Sigmoid colon (tissue), 7 donors: ENCODE measurements around the gene PRKACG. TPM values are rescaled to one million over a fixed set of nuclear protein-coding genes. Genes with fewer than 3 reads are reported as not detected.

Source experiments
- DNase-seq: peaks from one replicate; pipeline ENCODE4 v3.0.0-alpha.2; 2019
- H3K27ac ChIP-seq, 4 donors: fragments of 200-600 bp; sonication (generic); one replicate each; pipeline ENCODE4 v1.5.1; 2016 to 2019; ENCODE audit warnings: mild to moderate bottlenecking in 1 of 4
- H3K27me3 ChIP-seq, 3 donors: fragments of 200-600 bp; sonication (generic); one replicate each; pipeline ENCODE4 v1.5.1; 2019; ENCODE audit warnings: mild to moderate bottlenecking in 1 of 3
- H3K36me3 ChIP-seq, 4 donors: fragments of 200-600 bp; sonication (generic); one replicate each; pipeline ENCODE4 v1.5.1; 2016 to 2019
- H3K4me1 ChIP-seq, 4 donors: fragments of 200-600 bp; sonication (generic); one replicate each; pipeline ENCODE4 v1.5.1; 2017 to 2019
- H3K4me3 ChIP-seq, 4 donors: fragments of 200-600 bp; sonication (generic); one replicate each; pipeline ENCODE4 v1.5.1; 2017 to 2019; ENCODE audit warnings: mild to moderate bottlenecking in 2 of 4, moderate library complexity in 1 of 4
- H3K9me3 ChIP-seq, 4 donors: fragments of 200-600 bp in 3 of 4; sonication (generic) in 3 of 4; one replicate each; pipeline versions ENCODE4 v1.5.1 to v1.6.1; 2013 to 2019
- EP300 ChIP-seq, 4 donors: sonication (generic); formaldehyde crosslinking; IDR thresholded peaks; one replicate each; pipeline ENCODE4 v1.6.1; 2017; ENCODE audit warnings: antibody characterized with exemption in 4 of 4
- POLR2A ChIP-seq, 2 donors: fragments of 450-650 bp; IDR thresholded peaks; one replicate each; pipeline ENCODE4 v1.6.1; 2016; ENCODE audit warnings: antibody characterized with exemption in 2 of 2, mild to moderate bottlenecking in 2 of 2, moderate library complexity in 2 of 2
- POLR2AphosphoS5 ChIP-seq, 4 donors: sonication (generic); formaldehyde crosslinking; IDR thresholded peaks; one replicate each; pipeline ENCODE4 v1.6.1; 2017; ENCODE audit warnings: antibody characterized with exemption in 4 of 4
- WGBS, 2 donors: extraction: QIAGEN DNeasy Blood & Tissue Kit; methylation state at CpG; one replicate each; pipeline ENCODE4 v1.1.7; 2013; 5-methylcytosine and 5-hydroxymethylcytosine counted together
- intact Hi-C: fragments of 100-400 bp; cut with DNase I; formaldehyde crosslinking; loops from one replicate; pipeline ENCODE4 v1.15.1; 2023
- polyA plus RNA-seq, 3 donors: library from polyadenylated mRNA; stranded (reverse); fragments of 200-250 nt; gene quantifications; one replicate each; pipeline ENCODE4 v1.2.3, GENCODE V29; 2013
- total RNA-seq, 4 donors: library from RNA; depleted of rRNA; stranded (reverse); fragments of >200 nt; gene quantifications; one replicate each; pipeline ENCODE4 v1.1.0, GENCODE V29; 2016
- TF ChIP-seq, protein P1 (sequence below), 4 experiments: fragments of 450-650 bp in 3 of 4; fragments of 200-600 bp in 1 of 4; IDR thresholded peaks; one replicate each; pipeline ENCODE4 v1.5.1; 2016 to 2019; ENCODE audit warnings: antibody characterized with exemption in 4 of 4, mild to moderate bottlenecking in 3 of 4, moderate library complexity in 2 of 4
- donor health status: healthy with polysubstance abuse.
- donor health status: Bipolar disorder and iron deficiency.
- donor health status: healthy.

Gene PRKACG
- total and polyA plus RNA-seq, 7 donors, result not detected

- H3K27me3 ChIP-seq, result no peaks in the 10 kb centered on the region
- no peaks in the 10 kb centered on the region for H3K9me3 ChIP-seq
- DNase-seq, result no peak
- no peak overlapping the region for H3K4me3 ChIP-seq
- H3K36me3 ChIP-seq, result no peaks in the 10 kb centered on the region
- H3K27ac ChIP-seq, result no peak overlapping the region
- TF ChIP-seq EP300 (IDR thresholded peaks at IDR 0.05) (no peak), POLR2A (IDR thresholded peaks at IDR 0.05) (no peak), POLR2AphosphoS5 (IDR thresholded peaks at IDR 0.05) (no peak)
- TF ChIP-seq, protein P1, sequence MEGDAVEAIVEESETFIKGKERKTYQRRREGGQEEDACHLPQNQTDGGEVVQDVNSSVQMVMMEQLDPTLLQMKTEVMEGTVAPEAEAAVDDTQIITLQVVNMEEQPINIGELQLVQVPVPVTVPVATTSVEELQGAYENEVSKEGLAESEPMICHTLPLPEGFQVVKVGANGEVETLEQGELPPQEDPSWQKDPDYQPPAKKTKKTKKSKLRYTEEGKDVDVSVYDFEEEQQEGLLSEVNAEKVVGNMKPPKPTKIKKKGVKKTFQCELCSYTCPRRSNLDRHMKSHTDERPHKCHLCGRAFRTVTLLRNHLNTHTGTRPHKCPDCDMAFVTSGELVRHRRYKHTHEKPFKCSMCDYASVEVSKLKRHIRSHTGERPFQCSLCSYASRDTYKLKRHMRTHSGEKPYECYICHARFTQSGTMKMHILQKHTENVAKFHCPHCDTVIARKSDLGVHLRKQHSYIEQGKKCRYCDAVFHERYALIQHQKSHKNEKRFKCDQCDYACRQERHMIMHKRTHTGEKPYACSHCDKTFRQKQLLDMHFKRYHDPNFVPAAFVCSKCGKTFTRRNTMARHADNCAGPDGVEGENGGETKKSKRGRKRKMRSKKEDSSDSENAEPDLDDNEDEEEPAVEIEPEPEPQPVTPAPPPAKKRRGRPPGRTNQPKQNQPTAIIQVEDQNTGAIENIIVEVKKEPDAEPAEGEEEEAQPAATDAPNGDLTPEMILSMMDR (IDR thresholded peaks at IDR 0.05), result no peak
- intact Hi-C loops, result loop anchor here (2.0 to 10.0 kb wide), 2 partner anchors 219 to 657 kb away; no protein-coding TSS in a partner anchor
- H3K4me1 ChIP-seq, result peaks cover 0 to 36% (median 20%) of the 10 kb centered on the region in 4 donors
- 69 to 73% methylated on average over 8 of the region's 8 CpGs for WGBS, 2 donors
Observed at GRCh38 chr9:69001921-69002320, 12.0 kb downstream of the PRKACG start.

DNA sequence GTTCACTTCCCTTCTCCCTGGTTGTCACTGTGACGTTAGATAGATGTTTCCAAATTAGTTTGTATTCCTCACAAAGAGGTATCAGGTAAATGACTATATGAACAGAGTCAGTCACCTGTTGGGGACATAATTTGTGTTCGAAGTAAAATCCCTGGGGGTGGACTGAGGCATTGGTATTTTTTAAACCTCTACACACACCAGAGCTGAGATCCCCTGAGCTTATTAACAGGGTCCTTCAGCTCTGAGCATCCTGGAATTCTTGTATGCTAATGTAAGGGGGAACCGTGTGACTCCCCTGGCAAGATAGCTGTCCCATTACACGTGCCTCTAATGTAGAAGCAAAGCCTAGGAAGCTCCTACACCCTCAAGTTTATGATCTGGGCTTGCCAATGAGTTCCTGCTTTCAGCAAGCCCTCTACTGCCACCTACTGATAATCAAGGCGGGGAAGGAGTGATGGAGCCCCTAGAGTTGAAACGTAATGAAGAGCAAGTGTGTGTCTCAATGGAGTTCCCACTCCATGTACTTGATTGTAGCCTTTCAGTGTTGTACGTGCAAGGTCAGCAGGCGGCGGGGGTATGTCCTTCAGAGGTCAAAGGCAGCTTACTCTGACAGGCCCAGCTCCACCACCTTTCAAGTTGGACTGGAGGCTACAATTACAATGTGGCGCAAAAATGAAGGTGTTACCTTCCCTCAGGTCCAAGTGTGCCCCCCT is 14.4 kb downstream of the PRKACG start:
- Histone ChIP-seq H3K36me3 (no peaks in the 10 kb centered on the region), H3K27ac (peak overlapping the region in 1 of 4 donors; percentile 27), H3K9me3 (no peaks in the 10 kb centered on the region), H3K4me3 (no peak overlapping the region), H3K27me3 (no peaks in the 10 kb centered on the region), H3K4me1 (peaks cover 0 to 27% (median 14%) of the 10 kb centered on the region in 4 donors)
- WGBS, 2 donors, result 38 to 42% methylated on average over 10 of the region's 10 CpGs
- intact Hi-C loops, result loop anchor here (1.0 to 10.0 kb wide), 4 partner anchors 217 to 655 kb away; partner anchors contain the start of gene PIP5K1B
- DNase-seq, result peak; percentile 81
- peak in 2 of 4 donors; percentile 41 to 51 for TF ChIP-seq POLR2AphosphoS5 (IDR thresholded peaks at IDR 0.05)
- TF ChIP-seq POLR2A (IDR thresholded peaks at IDR 0.05), result no peak
- TF ChIP-seq, protein P1 (IDR thresholded peaks at IDR 0.05), result peak; percentile 66 to 85 (median 75)
- TF ChIP-seq EP300 (IDR thresholded peaks at IDR 0.05), result no peak

DNA sequence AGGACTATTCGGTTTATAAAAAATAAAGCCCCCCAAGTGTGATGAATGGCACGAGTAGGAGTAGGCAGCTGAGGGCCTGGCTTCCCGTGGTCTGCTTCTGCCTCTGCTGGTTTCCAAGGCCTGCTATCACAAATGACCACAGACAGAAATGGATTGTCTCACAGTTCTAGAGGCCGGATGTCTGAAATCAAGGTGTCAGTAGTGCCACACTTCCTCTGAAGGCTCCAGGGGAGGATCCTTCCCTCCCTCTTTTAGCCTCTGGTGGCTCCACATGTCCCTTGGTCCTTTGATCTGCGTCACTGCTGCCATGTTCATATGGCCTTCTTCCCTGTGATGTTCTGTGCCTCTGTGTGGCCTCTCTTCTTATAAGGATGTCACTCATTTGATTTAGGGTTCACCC is 15.1 kb downstream of the PRKACG start:
- Histone ChIP-seq H3K9me3 (no peaks in the 10 kb centered on the region), H3K36me3 (no peaks in the 10 kb centered on the region), H3K4me3 (no peak overlapping the region), H3K27me3 (no peaks in the 10 kb centered on the region), H3K27ac (peak overlapping the region in 3 of 4 donors; percentile 6 to 12 (median 12)), H3K4me1 (peaks cover 0 to 23% (median 12%) of the 10 kb centered on the region in 4 donors)
- no peak for DNase-seq
- intact Hi-C loops, result loop anchor here (1.0 to 2.0 kb wide), 2 partner anchors 294 to 415 kb away; partner anchors contain the start of gene PIP5K1B
- 75 to 84% methylated on average over 5 of the region's 5 CpGs for WGBS, 2 donors
- no peak for TF ChIP-seq POLR2A (IDR thresholded peaks at IDR 0.05)
- TF ChIP-seq POLR2AphosphoS5 (IDR thresholded peaks at IDR 0.05), result no peak
- TF ChIP-seq, protein P1 (IDR thresholded peaks at IDR 0.05), result no peak
- no peak for TF ChIP-seq EP300 (IDR thresholded peaks at IDR 0.05)

DNA sequence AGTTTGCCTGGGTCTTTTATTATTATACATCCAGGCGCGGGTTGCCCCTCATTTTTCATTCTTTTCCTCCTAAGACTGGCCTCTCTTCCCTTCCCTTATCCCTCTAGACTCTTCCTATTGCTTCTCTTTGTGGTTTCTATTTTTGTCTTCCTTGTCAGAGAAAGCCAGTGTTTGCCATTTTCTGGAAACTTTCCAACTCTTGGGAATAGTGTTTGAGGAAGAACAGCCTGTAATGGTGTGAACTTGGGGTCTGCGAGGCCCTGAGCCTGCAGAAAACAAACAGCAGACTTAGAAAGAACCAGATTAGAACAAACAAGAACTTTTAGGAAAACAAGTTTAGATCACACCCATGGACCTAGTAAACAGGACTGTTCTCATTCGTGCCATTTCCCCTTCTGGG is 15.5 kb downstream of the PRKACG start:
- no peaks in the 10 kb centered on the region for H3K27me3 ChIP-seq
- no peak overlapping the region for H3K4me3 ChIP-seq
- WGBS, 2 donors, result 75 to 78% methylated on average over 4 of the region's 4 CpGs
- TF ChIP-seq, protein P1 (IDR thresholded peaks at IDR 0.05), result no peak
- TF ChIP-seq EP300 (IDR thresholded peaks at IDR 0.05), result no peak
- no peak for TF ChIP-seq POLR2A (IDR thresholded peaks at IDR 0.05)
- H3K9me3 ChIP-seq, result no peaks in the 10 kb centered on the region
- peak overlapping the region in 2 of 4 donors; percentile 12 to 32 for H3K27ac ChIP-seq
- no peaks in the 10 kb centered on the region for H3K36me3 ChIP-seq
- no peak for DNase-seq
- H3K4me1 ChIP-seq, result peaks cover 0 to 23% (median 12%) of the 10 kb centered on the region in 4 donors
- intact Hi-C loops, result loop anchor here (2.0 kb wide), 1 partner anchor 294 kb away; the partner anchor contains the start of gene PIP5K1B
